ENCODE measurements around the gene ASPHD1. TPM values are rescaled to one million over a fixed set of nuclear protein-coding genes. Genes with fewer than 3 reads are reported as not detected.

Gene ASPHD1
- total and polyA plus RNA-seq, 2 of the 8 experiments (the other 6 are each of a cell fraction or from before 2014, with no cell fraction given) = 14.5 to 18.6 TPM

GRCh38 chr16:29862383-29862883, 37.9 kb upstream of the ASPHD1 start:
- Histone ChIP-seq H2BK5ac (ENCODE audit: low read depth, low read length) (peak overlapping the region; percentile 96), H2BK15ac (ENCODE audit: low read length) (no peak overlapping the region), H3K14ac (ENCODE audit: insufficient read length) (no peak overlapping the region), H4K8ac (ENCODE audit: extremely low read depth, insufficient read depth, low read length) (peak overlapping the region; percentile 72; the same call in 1 of the 2 replicates), H3K9me3 (ENCODE audit: insufficient read depth in 2 of 2, low read depth in 1 of 2, low read length in 1 of 2) (no peaks in the 10 kb centered on the region), H2BK20ac (ENCODE audit: low read length) (no peak overlapping the region), H3K4me3 (ENCODE audit: extremely low read depth in 1 of 4, insufficient read depth in 2 of 4, low read depth in 3 of 4, low read length in 4 of 4) (peak overlapping the region; percentile 82 to 90 (median 90)), H2AK5ac (ENCODE audit: low read depth, low read length) (no peak overlapping the region), H3K23me2 (ENCODE audit: low read depth, low read length) (peaks cover 8% of the 10 kb centered on the region; the same call in 1 of the 2 replicates), H4K20me1 (replicated peaks in 1 of 2; ENCODE audit: control insufficient read depth in 1 of 2, insufficient read depth in 2 of 2, low read length in 2 of 2) (peaks cover 0 to 5% of the 10 kb centered on the region in 2 experiments), H2BK12ac (ENCODE audit: low read depth, low read length) (no peak overlapping the region), H3K9ac (replicated peaks in 1 of 4; ENCODE audit: extremely low read depth in 1 of 4, low read depth in 3 of 4, low read length in 3 of 4) (peak overlapping the region; percentile 8 to 93 (median 78); a peak in 6 of 7 replicates), H3K79me2 (ENCODE audit: control insufficient read depth in 1 of 2, insufficient read depth in 2 of 2, low read length in 2 of 2) (peaks cover 0 to 9% of the 10 kb centered on the region in 2 experiments; a peak in 2 of 4 replicates), H2BK120ac (replicated peaks; ENCODE audit: low read depth, low read length) (no peak overlapping the region), H3K4me1 (replicated peaks in 1 of 4; ENCODE audit: control insufficient read depth in 3 of 4, insufficient read depth in 4 of 4, low read length in 3 of 4) (peaks cover 0 to 7% (median 3%) of the 10 kb centered on the region in 4 experiments; a peak in 3 of 7 replicates), H3K4ac (replicated peaks; ENCODE audit: insufficient read length, low read depth, low read length) (peak overlapping the region; percentile 39), H3K23ac (ENCODE audit: insufficient read length) (no peak overlapping the region), H4K5ac (ENCODE audit: insufficient read length, low read depth, low read length) (peak overlapping the region; percentile 62), H3K56ac (replicated peaks; ENCODE audit: insufficient read length, low read depth, low read length) (no peak overlapping the region), H4K91ac (replicated peaks; ENCODE audit: insufficient read length, low read length) (no peak overlapping the region), H3K27me3 (replicated peaks in 1 of 4; ENCODE audit: control insufficient read depth in 3 of 4, extremely low read depth in 1 of 4, insufficient read depth in 3 of 4, low read length in 3 of 4) (no peaks in the 10 kb centered on the region), H3K18ac (ENCODE audit: extremely low read depth, low read length) (peak overlapping the region; percentile 48), H3K36me3 (ENCODE audit: control insufficient read depth in 2 of 4, insufficient read depth in 4 of 4, low read length in 3 of 4) (peaks cover 0 to 11% (median 6%) of the 10 kb centered on the region in 4 experiments; a peak in 5 of 8 replicates), H3K4me2 (ENCODE audit: insufficient read depth in 1 of 2, low read depth in 2 of 2, low read length in 2 of 2) (peak overlapping the region; percentile 64 to 95), H2AFZ (ENCODE audit: low read length) (no peak overlapping the region; the same call in 1 of the 2 replicates), H3K79me1 (ENCODE audit: low read depth, low read length) (peaks cover 9% of the 10 kb centered on the region), H3K27ac (ENCODE audit: low read depth, low read length) (no peak overlapping the region)
- CTCF ChIA-PET (ENCODE audit: partially characterized antibody) = interaction anchor here (1.1 to 2.4 kb wide), 5 partner anchors 12 to 49 kb away, joined by 3 to 10 read pairs (median 4); no protein-coding TSS in a partner anchor
- TF ChIP-seq SIN3A (conservative IDR thresholded peaks at IDR 0.05 in 1 of 2, IDR thresholded peaks at IDR 0.05 in 1 of 2; ENCODE audit: low read depth in 1 of 2, low read length in 2 of 2) (0 out of 4 replicates have a peak, but pooled peaks of 1 of the 2 experiments have one; percentile 11), TEAD4 (IDR thresholded peaks at IDR 0.05; ENCODE audit: low read depth, low read length) (no peak), PHF8 (conservative IDR thresholded peaks at IDR 0.05; ENCODE audit: low read depth, low read length) (peak; percentile 48; the same call in 1 of the 2 replicates), SAP30 (IDR thresholded peaks at IDR 0.05; ENCODE audit: insufficient read depth, insufficient replicate concordance, low read length) (no peak), KDM4A (IDR thresholded peaks at IDR 0.05; ENCODE audit: low read depth, low read length, severe bottlenecking) (peak; percentile 84), RAD21 (IDR thresholded peaks at IDR 0.05 in 1 of 2, conservative IDR thresholded peaks at IDR 0.05 in 1 of 2; ENCODE audit: low read depth in 2 of 2, low read length in 2 of 2) (0 out of 4 replicates have a peak, but pooled peaks of 1 of the 2 experiments have one; percentile 6), JUND (IDR thresholded peaks at IDR 0.05; ENCODE audit: low read length) (no peak)
- 5% methylated on average over 21 of the region's 27 CpGs; no CpG with 5 or more reads in 1 of the 2 experiments for WGBS, 2 experiments (ENCODE audit: extremely low coverage in 1 of 2, insufficient coverage in 1 of 2, insufficient read length in 1 of 2, insufficient replicate concordance in 2 of 2, low coverage in 1 of 2, low lambda C conversion rate in 2 of 2, missing lambda C conversion rate in 1 of 2)
- FAIRE-seq = no peak
- DNase-seq (ENCODE audit: low read depth in 1 of 2, low spot score in 2 of 2) = no peak
- POLR2A ChIA-PET (ENCODE audit: partially characterized antibody) = interaction anchor here (0.9 to 3.7 kb wide), 12 partner anchors 8 to 170 kb away, joined by 3 to 11 read pairs (median 4); partner anchors contain the start of genes HIRIP3 and PAGR1

Data from H1 (cell line).